ENCODE data around the gene CARD10. TPM values are rescaled to one million over a fixed set of nuclear protein-coding genes. Genes with fewer than 3 reads are reported as not detected.

Gene CARD10
- total and polyA plus RNA-seq, 2 of the 13 experiments (the other 11 are each of a cell fraction or from before 2014, with no cell fraction given): 35.2 to 55.8 TPM

DNA sequence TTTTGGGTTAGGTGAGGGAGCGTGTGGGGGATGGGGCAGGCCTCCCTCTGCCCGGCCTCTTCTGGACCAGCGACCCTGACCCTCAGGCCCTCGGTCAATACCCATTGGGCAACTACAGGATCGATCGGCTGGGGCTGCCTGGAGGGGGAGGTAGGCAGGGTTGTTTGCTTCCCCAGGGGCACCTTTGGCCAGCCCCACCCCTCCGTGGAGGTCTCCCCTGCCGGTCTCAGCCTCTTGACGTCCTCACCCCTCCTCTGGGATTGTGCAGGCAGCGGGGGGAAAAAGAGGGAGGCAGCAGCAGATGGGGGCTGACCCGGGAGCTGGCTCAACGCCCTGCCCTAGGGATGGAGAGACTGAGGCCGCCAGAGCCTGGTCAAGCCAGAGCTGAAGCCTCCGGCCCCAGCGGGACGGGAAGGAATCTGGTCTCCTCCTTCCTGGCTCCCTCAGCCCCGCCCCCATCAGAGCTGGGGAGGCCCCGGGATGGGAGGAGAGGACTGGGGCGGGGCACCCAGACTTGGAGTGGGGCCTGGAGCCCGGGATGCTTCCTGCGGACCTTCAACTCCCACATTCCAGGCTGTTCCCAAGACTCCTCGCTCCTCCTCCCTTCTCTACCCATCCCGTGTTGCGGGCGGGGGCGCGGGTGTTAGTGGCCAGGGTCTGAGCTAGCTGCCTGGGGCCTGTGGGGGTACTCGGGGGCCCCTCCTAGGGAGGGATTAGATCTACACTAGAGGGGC lies 26.7 kb upstream of the CARD10 start (continued):
- TF ChIP-seq MAFF (IDR thresholded peaks at IDR 0.05; ENCODE audit: low read depth, low read length): no peak
- TF ChIP-seq, protein P1, sequence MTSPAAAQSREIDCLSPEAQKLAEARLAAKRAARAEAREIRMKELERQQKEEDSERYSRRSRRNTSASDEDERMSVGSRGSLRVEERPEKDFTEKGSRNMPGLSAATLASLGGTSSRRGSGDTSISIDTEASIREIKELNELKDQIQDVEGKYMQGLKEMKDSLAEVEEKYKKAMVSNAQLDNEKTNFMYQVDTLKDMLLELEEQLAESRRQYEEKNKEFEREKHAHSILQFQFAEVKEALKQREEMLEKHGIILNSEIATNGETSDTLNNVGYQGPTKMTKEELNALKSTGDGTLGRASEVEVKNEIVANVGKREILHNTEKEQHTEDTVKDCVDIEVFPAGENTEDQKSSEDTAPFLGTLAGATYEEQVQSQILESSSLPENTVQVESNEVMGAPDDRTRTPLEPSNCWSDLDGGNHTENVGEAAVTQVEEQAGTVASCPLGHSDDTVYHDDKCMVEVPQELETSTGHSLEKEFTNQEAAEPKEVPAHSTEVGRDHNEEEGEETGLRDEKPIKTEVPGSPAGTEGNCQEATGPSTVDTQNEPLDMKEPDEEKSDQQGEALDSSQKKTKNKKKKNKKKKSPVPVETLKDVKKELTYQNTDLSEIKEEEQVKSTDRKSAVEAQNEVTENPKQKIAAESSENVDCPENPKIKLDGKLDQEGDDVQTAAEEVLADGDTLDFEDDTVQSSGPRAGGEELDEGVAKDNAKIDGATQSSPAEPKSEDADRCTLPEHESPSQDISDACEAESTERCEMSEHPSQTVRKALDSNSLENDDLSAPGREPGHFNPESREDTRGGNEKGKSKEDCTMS (CRISPR knock-in tag; conservative IDR thresholded peaks at IDR 0.05): no peak
- TF ChIP-seq CENPT (CRISPR knock-in tag; IDR thresholded peaks at IDR 0.05; ENCODE audit: low read depth): 0 out of 2 replicates have a peak, but pooled peaks have one; percentile 70
- TF ChIP-seq, protein P2, sequence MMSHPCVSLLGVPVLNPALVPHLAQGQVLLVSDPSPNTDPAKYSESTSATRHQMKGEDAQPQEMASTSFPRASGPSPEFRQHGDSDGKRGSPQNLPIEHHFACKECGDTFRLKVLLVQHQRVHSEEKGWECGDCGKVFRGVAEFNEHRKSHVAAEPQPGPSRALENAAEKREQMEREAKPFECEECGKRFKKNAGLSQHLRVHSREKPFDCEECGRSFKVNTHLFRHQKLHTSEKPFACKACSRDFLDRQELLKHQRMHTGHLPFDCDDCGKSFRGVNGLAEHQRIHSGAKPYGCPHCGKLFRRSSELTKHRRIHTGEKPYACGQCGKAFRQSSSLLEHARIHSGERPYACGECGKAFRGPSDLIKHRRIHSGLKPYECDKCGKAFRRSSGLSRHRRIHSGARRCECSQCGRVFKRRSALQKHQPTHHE (CRISPR knock-in tag; IDR thresholded peaks at IDR 0.05; ENCODE audit: borderline replicate concordance): peak; percentile 37; the same call in 1 of the 2 replicates
- TF ChIP-seq ZNF766 (CRISPR knock-in tag; IDR thresholded peaks at IDR 0.05; ENCODE audit: borderline replicate concordance): 0 out of 2 replicates have a peak, but pooled peaks have one; percentile 47
- TF ChIP-seq, protein P3, sequence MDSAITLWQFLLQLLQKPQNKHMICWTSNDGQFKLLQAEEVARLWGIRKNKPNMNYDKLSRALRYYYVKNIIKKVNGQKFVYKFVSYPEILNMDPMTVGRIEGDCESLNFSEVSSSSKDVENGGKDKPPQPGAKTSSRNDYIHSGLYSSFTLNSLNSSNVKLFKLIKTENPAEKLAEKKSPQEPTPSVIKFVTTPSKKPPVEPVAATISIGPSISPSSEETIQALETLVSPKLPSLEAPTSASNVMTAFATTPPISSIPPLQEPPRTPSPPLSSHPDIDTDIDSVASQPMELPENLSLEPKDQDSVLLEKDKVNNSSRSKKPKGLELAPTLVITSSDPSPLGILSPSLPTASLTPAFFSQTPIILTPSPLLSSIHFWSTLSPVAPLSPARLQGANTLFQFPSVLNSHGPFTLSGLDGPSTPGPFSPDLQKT (CRISPR knock-in tag; IDR thresholded peaks at IDR 0.05; ENCODE audit: borderline replicate concordance): no peak
- TF ChIP-seq, protein P4, sequence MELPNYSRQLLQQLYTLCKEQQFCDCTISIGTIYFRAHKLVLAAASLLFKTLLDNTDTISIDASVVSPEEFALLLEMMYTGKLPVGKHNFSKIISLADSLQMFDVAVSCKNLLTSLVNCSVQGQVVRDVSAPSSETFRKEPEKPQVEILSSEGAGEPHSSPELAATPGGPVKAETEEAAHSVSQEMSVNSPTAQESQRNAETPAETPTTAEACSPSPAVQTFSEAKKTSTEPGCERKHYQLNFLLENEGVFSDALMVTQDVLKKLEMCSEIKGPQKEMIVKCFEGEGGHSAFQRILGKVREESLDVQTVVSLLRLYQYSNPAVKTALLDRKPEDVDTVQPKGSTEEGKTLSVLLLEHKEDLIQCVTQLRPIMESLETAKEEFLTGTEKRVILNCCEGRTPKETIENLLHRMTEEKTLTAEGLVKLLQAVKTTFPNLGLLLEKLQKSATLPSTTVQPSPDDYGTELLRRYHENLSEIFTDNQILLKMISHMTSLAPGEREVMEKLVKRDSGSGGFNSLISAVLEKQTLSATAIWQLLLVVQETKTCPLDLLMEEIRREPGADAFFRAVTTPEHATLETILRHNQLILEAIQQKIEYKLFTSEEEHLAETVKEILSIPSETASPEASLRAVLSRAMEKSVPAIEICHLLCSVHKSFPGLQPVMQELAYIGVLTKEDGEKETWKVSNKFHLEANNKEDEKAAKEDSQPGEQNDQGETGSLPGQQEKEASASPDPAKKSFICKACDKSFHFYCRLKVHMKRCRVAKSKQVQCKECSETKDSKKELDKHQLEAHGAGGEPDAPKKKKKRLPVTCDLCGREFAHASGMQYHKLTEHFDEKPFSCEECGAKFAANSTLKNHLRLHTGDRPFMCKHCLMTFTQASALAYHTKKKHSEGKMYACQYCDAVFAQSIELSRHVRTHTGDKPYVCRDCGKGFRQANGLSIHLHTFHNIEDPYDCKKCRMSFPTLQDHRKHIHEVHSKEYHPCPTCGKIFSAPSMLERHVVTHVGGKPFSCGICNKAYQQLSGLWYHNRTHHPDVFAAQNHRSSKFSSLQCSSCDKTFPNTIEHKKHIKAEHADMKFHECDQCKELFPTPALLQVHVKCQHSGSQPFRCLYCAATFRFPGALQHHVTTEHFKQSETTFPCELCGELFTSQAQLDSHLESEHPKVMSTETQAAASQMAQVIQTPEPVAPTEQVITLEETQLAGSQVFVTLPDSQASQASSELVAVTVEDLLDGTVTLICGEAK (IDR thresholded peaks at IDR 0.05): no peak
- TF ChIP-seq, protein P4 (CRISPR knock-in tag; IDR thresholded peaks at IDR 0.05): peak; percentile 49; the same call in 1 of the 2 replicates
- no peak for TF ChIP-seq RFX5 (IDR thresholded peaks at IDR 0.05; ENCODE audit: low read depth, low read length)
- no peak for TF ChIP-seq KLF11 (CRISPR knock-in tag; IDR thresholded peaks at IDR 0.05)
- TF ChIP-seq HDAC2 (CRISPR knock-in tag; IDR thresholded peaks at IDR 0.05): peak; percentile 88; the same call in 1 of the 2 replicates
- no peak for TF ChIP-seq ZNF282 (IDR thresholded peaks at IDR 0.05; ENCODE audit: partially characterized antibody)
- TF ChIP-seq, protein P5, sequence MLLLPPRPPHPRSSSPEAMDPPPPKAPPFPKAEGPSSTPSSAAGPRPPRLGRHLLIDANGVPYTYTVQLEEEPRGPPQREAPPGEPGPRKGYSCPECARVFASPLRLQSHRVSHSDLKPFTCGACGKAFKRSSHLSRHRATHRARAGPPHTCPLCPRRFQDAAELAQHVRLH (CRISPR knock-in tag; IDR thresholded peaks at IDR 0.05; ENCODE audit: borderline replicate concordance, low read depth): peak; percentile 77
- peak; percentile 100 for TF ChIP-seq ONECUT2 (CRISPR knock-in tag; IDR thresholded peaks at IDR 0.05)

All from HepG2 (cell line).